K562 (cell line): ENCODE results near the gene FAM53B. TPM values are rescaled to one million over a fixed set of nuclear protein-coding genes. Genes with fewer than 3 reads are reported as not detected.

Source experiments
- ATAC-seq: fragments of 200-7000 bp; cut with Tn5 transposase; 3 replicates; pipeline ENCODE4 v1.9.1; 2020; ENCODE audit warnings: moderate library complexity
- BruUV-seq: library from RNA; stranded (reverse); fragments of 400-500 nt; replicated peaks from 2 replicates; lab custom pipeline; 2021; lab: Mats Ljungman, UMichigan
- CTCF ChIA-PET: fragments of 300-600 bp; formaldehyde crosslinking; extraction: SDS; loops from one replicate; lab custom pipeline; 2021; ENCODE audit warnings: low intra/inter-chr PET ratio; lab: Yijun Ruan, JAX
- POLR2A ChIA-PET: fragments of 300-600, 350-650 bp; sonication (Branson Sonifier 250); formaldehyde crosslinking; extraction: SDS; loops from one replicate; lab custom pipeline; 2021; ENCODE audit warnings: antibody characterized with exemption, inconsistent platforms; lab: Yijun Ruan, JAX
- DNase-seq, 4 experiments: peaks; one replicate each; pipeline versions ENCODE4 v3.0.0 to v3.0.0-alpha.2; 2011 to 2018; ENCODE audit warnings: low spot score in 3 of 4, mixed read lengths in 3 of 4; ENCODE audit errors: extremely low read depth in 1 of 4
- FAIRE-seq: peaks from 2 replicates; lab custom pipeline; 2011; peaks lifted over from hg19 to GRCh38; lab: Jason Lieb, UNC
- H2AFZ ChIP-seq: 2 replicates; pipeline ENCODE4 v1.6.0; 2011; ENCODE audit warnings: low read depth, low read length, control low read depth, inconsistent platforms
- H3K27ac ChIP-seq: fragments of 200-600 bp; 3 replicates; pipeline ENCODE4 v1.8.0; 2011; ENCODE audit warnings: low read depth, mild to moderate bottlenecking, control low read depth, inconsistent platforms, low read length, moderate library complexity, mixed read lengths; ENCODE audit errors: extremely low read depth
- H3K27me3 ChIP-seq, 2 experiments: fragments of 300-600 bp in 1 of 2; 2 replicates in 1 of 2; 3 replicates in 1 of 2; pipeline versions ENCODE4 v1.6.0 to v1.8.0; 2011; ENCODE audit warnings: inconsistent platforms in 2 of 2, low read length in 2 of 2, mild to moderate bottlenecking in 1 of 2, mixed read lengths in 1 of 2, moderate library complexity in 1 of 2; ENCODE audit not compliant: control insufficient read depth in 2 of 2, insufficient read depth in 2 of 2
- H3K36me3 ChIP-seq: fragments of 300-600 bp; 3 replicates; pipeline ENCODE4 v1.8.0; 2011; ENCODE audit warnings: mild to moderate bottlenecking, low read length, inconsistent platforms; ENCODE audit not compliant: control insufficient read depth, insufficient read depth
- H3K4me1 ChIP-seq, 2 experiments: fragments of 200-600 bp in 1 of 2; replicated peaks in 1 of 2; 2 replicates in 1 of 2; 3 replicates in 1 of 2; pipeline versions ENCODE4 v1.5.1 to v1.8.0; 2011; ENCODE audit warnings: inconsistent platforms in 2 of 2, low read length in 2 of 2, mild to moderate bottlenecking in 1 of 2, mixed read lengths in 1 of 2, moderate library complexity in 1 of 2; ENCODE audit not compliant: control insufficient read depth in 2 of 2, insufficient read depth in 2 of 2
- H3K4me2 ChIP-seq: 2 replicates; pipeline ENCODE4 v1.6.1; 2011; ENCODE audit warnings: low read length, control low read depth, inconsistent platforms, mixed read lengths; ENCODE audit not compliant: insufficient read depth
- H3K4me3 ChIP-seq: fragments of 200-600 bp; sonication (generic), shearing (Covaris generic); 2 replicates; pipeline ENCODE4 v1.5.1; 2016; ENCODE audit warnings: control low read depth, inconsistent platforms
- H3K79me2 ChIP-seq: fragments of 200-600 bp; 3 replicates; pipeline ENCODE4 v1.8.0; 2011; ENCODE audit warnings: low read length, inconsistent platforms; ENCODE audit not compliant: control insufficient read depth, insufficient read depth
- H3K9ac ChIP-seq, 2 experiments: 2 replicates each; pipeline versions ENCODE4 v1.6.0 to v1.6.1; 2011; ENCODE audit warnings: low read depth in 2 of 2, low read length in 2 of 2, control low read depth in 1 of 2, inconsistent platforms in 1 of 2, mild to moderate bottlenecking in 1 of 2, mixed read lengths in 1 of 2; ENCODE audit not compliant: insufficient read depth in 1 of 2
- H3K9me1 ChIP-seq: one replicate; pipeline ENCODE4 v1.6.0; 2011; ENCODE audit warnings: inconsistent platforms, mild to moderate bottlenecking, low read length, moderate library complexity; ENCODE audit not compliant: control insufficient read depth, insufficient read depth
- H3K9me3 ChIP-seq: replicated peaks from 2 replicates; pipeline ENCODE4 v1.5.1; 2011; ENCODE audit warnings: low read depth, low read length, inconsistent platforms; ENCODE audit not compliant: control insufficient read depth, insufficient read depth
- H4K20me1 ChIP-seq: replicated peaks from 2 replicates; pipeline ENCODE4 v1.6.1; 2011; ENCODE audit warnings: low read length, inconsistent platforms, mixed read lengths; ENCODE audit not compliant: control insufficient read depth, insufficient read depth
- ARID1B ChIP-seq: fragments of 450-650 bp; IDR thresholded peaks from 2 replicates; pipeline ENCODE4 v1.6.1; 2016; ENCODE audit warnings: antibody characterized with exemption, mild to moderate bottlenecking, inconsistent platforms
- BRD9 ChIP-seq: fragments of 450-650 bp; IDR thresholded peaks from 2 replicates; pipeline ENCODE4 v1.6.1; 2018; ENCODE audit warnings: low read depth; ENCODE audit not compliant: partially characterized antibody
- KLF10 ChIP-seq: fragments of 250-450 bp; sonication (Bioruptor Pico); IDR thresholded peaks from 2 replicates; pipeline ENCODE4 v1.6.1; 2021; ENCODE audit warnings: matching md5 sums
- NONO ChIP-seq, 2 experiments: fragments of 200-400 bp in 1 of 2; fragments of 450-650 bp in 1 of 2; formaldehyde crosslinking in 1 of 2; IDR thresholded peaks; 2 replicates each; pipeline ENCODE4 v1.6.1; 2017; ENCODE audit warnings: low read depth in 2 of 2, mild to moderate bottlenecking in 2 of 2, moderate library complexity in 2 of 2, low read length in 1 of 2
- NR1H2 ChIP-seq: sonication (generic); formaldehyde crosslinking; IDR thresholded peaks from 2 replicates; pipeline ENCODE4 v1.4.0; 2020; ENCODE audit warnings: mild to moderate bottlenecking, missing genetic modification reagents
- TBL1XR1 ChIP-seq, 2 experiments: IDR thresholded peaks; 2 replicates each; pipeline ENCODE4 v1.6.1; 2012; ENCODE audit warnings: improper control_type of control experiment in 2 of 2, low read length in 2 of 2, mild to moderate bottlenecking in 1 of 2
- TCF7L2 ChIP-seq: fragments of 150-350 bp; IDR thresholded peaks from 2 replicates; pipeline ENCODE4 v1.6.1; 2016; ENCODE audit warnings: low read depth, mild to moderate bottlenecking, low read length, moderate library complexity
- TEAD1 ChIP-seq, 2 experiments: fragments of 450-650 bp in 1 of 2; sonication (generic) in 1 of 2; formaldehyde crosslinking; IDR thresholded peaks; 2 replicates each; pipeline versions ENCODE4 v1.4.0 to v1.8.0; 2020 to 2022; ENCODE audit warnings: mild to moderate bottlenecking in 2 of 2, missing genetic modification reagents in 1 of 2
- ZNF589 ChIP-seq: fragments of 200-800 bp; sonication (Bioruptor generic); IDR thresholded peaks from 2 replicates; pipeline ENCODE4 v1.6.1; 2016; ENCODE audit warnings: low read depth, missing genetic modification characterization, missing compliant biosample characterization
- WGBS: fragments of 100-300 bp; shearing (Covaris generic); methylation state at CpG from one replicate; pipeline ENCODE4 v1.1.6; 2016; ENCODE audit warnings: low coverage, mixed read lengths; ENCODE audit not compliant: insufficient coverage; ENCODE audit errors: missing lambda C conversion rate; 5-methylcytosine and 5-hydroxymethylcytosine counted together
- in situ Hi-C: fragments of 300-500 bp; cut with MboI; formaldehyde crosslinking; loops from 4 replicates; pipeline ENCODE4 v1.15.0; 2018; ENCODE audit warnings: inconsistent platforms, mixed read lengths
- intact Hi-C: fragments of 100-400 bp; cut with micrococcal nuclease; formaldehyde crosslinking; loops from 2 replicates; pipeline ENCODE4 v1.14.2; 2022
- polyA plus RNA-seq, 8 experiments: library from polyadenylated mRNA; depleted of rRNA in 4 of 8; stranded (reverse) in 5 of 8; unstranded in 3 of 8; fragments of >200 nt; fragmentation: Nextera tagmentation in 2 of 8; fragmentation: Illumina TruSeq in 1 of 8; extraction: Ambion mirVana in 2 of 8; extraction: Trizol in 1 of 8; gene quantifications; 2 replicates each; pipeline versions ENCODE4 v1.2.1 to v1.2.3, GENCODE V29; 2011 to 2014; ENCODE audit warnings: inconsistent platforms in 1 of 8, missing spikeins in 1 of 8
- total RNA-seq, 7 experiments: library from RNA; depleted of rRNA in 6 of 7; stranded (reverse); fragments of >200 nt in 6 of 7; fragmentation: Illumina TruSeq in 2 of 7; extraction: Trizol in 2 of 7; gene quantifications; 2 replicates each; pipeline versions ENCODE4 v1.2.1 to v1.2.3, GENCODE V29; 2011 to 2021; ENCODE audit warnings: low replicate concordance in 1 of 7
- TF ChIP-seq, protein P1 (sequence below): fragments of 450-650 bp; IDR thresholded peaks from 2 replicates; pipeline ENCODE4 v1.6.1; 2016; ENCODE audit warnings: antibody characterized with exemption
- TF ChIP-seq, protein P2 (sequence below): IDR thresholded peaks from 3 replicates; pipeline ENCODE4 v1.6.1; 2011; ENCODE audit warnings: borderline replicate concordance, mild to moderate bottlenecking; ENCODE audit not compliant: insufficient read length, insufficient read depth
- TF ChIP-seq, protein P3 (sequence below), 2 experiments: IDR thresholded peaks; 2 replicates each; pipeline ENCODE4 v1.6.1; 2012; ENCODE audit warnings: improper control_type of control experiment in 2 of 2, low read depth in 2 of 2, low read length in 2 of 2, borderline replicate concordance in 1 of 2

Gene FAM53B
- total and polyA plus RNA-seq, 9 of the 15 experiments (the other 6 are each of a cell fraction or from before 2014, with no cell fraction given), result 0.03 to 16.5 (median 5.0) TPM

DNA sequence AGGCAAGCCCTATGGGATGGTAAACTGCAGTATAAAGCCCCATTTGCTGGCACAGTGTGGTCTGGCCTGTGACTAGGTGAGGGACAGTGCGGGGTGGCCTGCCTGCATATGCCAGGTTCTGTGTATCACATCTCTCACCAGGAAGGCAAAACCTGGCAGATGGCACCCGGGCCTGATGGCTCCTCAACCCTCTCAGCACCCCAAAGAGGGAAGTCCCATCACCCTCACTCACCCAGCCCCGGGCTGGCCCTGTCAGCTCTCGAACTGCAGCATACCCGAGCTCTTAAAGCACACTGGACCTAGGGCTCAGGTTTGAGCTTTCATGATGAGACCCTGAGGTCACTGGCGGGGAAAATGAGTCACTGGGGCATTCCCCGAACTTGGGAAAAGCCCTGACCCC, 152.1 kb downstream of the FAM53B start:
- no peak overlapping the region for H2AFZ ChIP-seq
- no peak overlapping the region for H3K27ac ChIP-seq
- intact Hi-C loops (no loop called here), in situ Hi-C loops (no loop called here)
- FAIRE-seq, result no peak
- TF ChIP-seq ZNF589 (CRISPR knock-in tag), result no peak
- TF ChIP-seq, protein P1, sequence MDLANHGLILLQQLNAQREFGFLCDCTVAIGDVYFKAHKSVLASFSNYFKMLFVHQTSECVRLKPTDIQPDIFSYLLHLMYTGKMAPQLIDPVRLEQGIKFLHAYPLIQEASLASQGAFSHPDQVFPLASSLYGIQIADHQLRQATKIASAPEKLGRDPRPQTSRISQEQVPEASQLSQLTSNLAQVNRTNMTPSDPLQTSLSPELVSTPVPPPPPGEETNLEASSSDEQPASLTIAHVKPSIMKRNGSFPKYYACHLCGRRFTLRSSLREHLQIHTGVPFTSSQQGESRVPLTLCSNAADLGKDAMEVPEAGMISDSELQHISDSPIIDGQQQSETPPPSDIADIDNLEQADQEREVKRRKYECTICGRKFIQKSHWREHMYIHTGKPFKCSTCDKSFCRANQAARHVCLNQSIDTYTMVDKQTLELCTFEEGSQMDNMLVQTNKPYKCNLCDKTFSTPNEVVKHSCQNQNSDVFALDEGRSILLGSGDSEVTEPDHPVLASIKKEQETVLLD, result no peak
- TF ChIP-seq TCF7L2, result no peak
- no peak for TF ChIP-seq NR1H2
- TF ChIP-seq KLF10, result no peak
- no peak for TF ChIP-seq BRD9
- TF ChIP-seq TBL1XR1 (IDR thresholded peaks at IDR 0.05; ENCODE audit: low read length in 2 of 2), result no peak
- TF ChIP-seq, protein P2, sequence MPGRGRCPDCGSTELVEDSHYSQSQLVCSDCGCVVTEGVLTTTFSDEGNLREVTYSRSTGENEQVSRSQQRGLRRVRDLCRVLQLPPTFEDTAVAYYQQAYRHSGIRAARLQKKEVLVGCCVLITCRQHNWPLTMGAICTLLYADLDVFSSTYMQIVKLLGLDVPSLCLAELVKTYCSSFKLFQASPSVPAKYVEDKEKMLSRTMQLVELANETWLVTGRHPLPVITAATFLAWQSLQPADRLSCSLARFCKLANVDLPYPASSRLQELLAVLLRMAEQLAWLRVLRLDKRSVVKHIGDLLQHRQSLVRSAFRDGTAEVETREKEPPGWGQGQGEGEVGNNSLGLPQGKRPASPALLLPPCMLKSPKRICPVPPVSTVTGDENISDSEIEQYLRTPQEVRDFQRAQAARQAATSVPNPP, result no peak
- TF ChIP-seq TEAD1 (CRISPR knock-in tag; IDR thresholded peaks at IDR 0.05), result no peak
- no peak for TF ChIP-seq NONO (IDR thresholded peaks at IDR 0.05; ENCODE audit: low read depth in 2 of 2, low read length in 1 of 2)
- TF ChIP-seq, protein P3, sequence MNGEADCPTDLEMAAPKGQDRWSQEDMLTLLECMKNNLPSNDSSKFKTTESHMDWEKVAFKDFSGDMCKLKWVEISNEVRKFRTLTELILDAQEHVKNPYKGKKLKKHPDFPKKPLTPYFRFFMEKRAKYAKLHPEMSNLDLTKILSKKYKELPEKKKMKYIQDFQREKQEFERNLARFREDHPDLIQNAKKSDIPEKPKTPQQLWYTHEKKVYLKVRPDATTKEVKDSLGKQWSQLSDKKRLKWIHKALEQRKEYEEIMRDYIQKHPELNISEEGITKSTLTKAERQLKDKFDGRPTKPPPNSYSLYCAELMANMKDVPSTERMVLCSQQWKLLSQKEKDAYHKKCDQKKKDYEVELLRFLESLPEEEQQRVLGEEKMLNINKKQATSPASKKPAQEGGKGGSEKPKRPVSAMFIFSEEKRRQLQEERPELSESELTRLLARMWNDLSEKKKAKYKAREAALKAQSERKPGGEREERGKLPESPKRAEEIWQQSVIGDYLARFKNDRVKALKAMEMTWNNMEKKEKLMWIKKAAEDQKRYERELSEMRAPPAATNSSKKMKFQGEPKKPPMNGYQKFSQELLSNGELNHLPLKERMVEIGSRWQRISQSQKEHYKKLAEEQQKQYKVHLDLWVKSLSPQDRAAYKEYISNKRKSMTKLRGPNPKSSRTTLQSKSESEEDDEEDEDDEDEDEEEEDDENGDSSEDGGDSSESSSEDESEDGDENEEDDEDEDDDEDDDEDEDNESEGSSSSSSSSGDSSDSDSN (IDR thresholded peaks at IDR 0.05; ENCODE audit: borderline replicate concordance in 1 of 2, low read depth in 2 of 2, low read length in 2 of 2), result no peak
- TF ChIP-seq ARID1B, result no peak
- H3K79me2 ChIP-seq, result no peaks in the 10 kb centered on the region
- no peaks in the 10 kb centered on the region for H3K9me3 ChIP-seq
- H3K4me3 ChIP-seq, result no peak overlapping the region
- H3K9ac ChIP-seq, result no peak overlapping the region
- CTCF ChIA-PET, result no interaction called here
- H3K4me2 ChIP-seq, result no peak overlapping the region
- H4K20me1 ChIP-seq, result peaks cover 20% of the 10 kb centered on the region
- H3K27me3 ChIP-seq, result peaks cover 0 to 13% of the 10 kb centered on the region in 2 experiments; a peak in 3 of 5 replicates
- 51% methylated on average over 7 of the region's 7 CpGs for WGBS
- DNase-seq, result no peak
- no peak for ATAC-seq
- H3K4me1 ChIP-seq, result peaks cover 21 to 47% of the 10 kb centered on the region in 2 experiments
- H3K9me1 ChIP-seq, result peaks cover 5% of the 10 kb centered on the region
- POLR2A ChIA-PET, result interaction anchor here (0.6 to 1.4 kb wide), 3 partner anchors 10 to 147 kb away, joined by 3 to 8 read pairs (median 4); no protein-coding TSS in a partner anchor
- no peaks in the 10 kb centered on the region for H3K36me3 ChIP-seq
- BruUV-seq, result no TSS peak
